ENCODE measurements around the gene CDH6. TPM values are rescaled to one million over a fixed set of nuclear protein-coding genes. Genes with fewer than 3 reads are reported as not detected.

The CDH6 gene
- total and polyA plus RNA-seq, 2 of the 4 experiments (the other 2 are of a cell fraction): 72.2 to 232 TPM

DNA sequence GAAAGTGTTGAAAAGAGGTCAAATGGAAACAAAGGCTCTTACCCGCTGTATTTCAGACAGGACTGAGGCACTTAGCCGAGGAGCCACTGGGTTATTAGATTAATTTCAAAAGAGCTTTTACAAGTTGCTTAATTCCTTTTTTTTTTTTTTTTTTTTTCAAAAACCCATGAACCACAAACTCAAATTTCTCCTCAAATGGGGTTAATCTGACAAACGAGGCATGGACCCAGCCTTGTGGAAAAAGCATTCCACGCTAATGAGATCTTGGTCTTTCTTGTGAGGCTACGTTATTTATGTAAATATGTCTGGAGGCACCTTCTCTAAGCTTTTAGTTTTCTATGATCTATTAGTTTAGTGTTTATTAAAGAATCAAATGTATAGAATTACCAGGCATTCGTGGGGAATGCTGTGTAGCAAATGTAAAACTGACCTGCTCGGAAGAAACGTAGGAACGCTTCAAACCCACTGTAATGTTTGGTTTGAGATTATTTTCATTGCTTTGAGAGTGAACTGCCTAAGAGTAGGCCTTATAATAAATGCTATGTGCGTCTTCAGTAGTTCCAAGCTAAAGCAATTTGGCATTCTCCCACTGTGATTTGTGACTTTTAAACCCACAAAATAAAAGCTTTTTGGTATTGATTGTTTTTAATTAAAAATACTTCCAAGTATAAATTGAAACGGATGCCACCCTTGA is 134.7 kb downstream of the CDH6 start:
- intact Hi-C loops (cut with micrococcal nuclease): no loop called here
- Histone ChIP-seq H2BK20ac (ENCODE audit: low read depth, low read length) (no peak overlapping the region), H3K18ac (ENCODE audit: low read depth, low read length) (no peak overlapping the region), H3K79me1 (ENCODE audit: low read depth in 1 of 2, low read length in 2 of 2) (no peaks in the 10 kb centered on the region), H3K14ac (replicated peaks; ENCODE audit: low read depth, low read length) (no peak overlapping the region), H3K9me1 (ENCODE audit: insufficient read depth, low read length) (no peaks in the 10 kb centered on the region), H3K23ac (ENCODE audit: low read depth, low read length) (no peak overlapping the region), H3K4me1 (ENCODE audit: control insufficient read depth, insufficient read depth, low read length) (no peaks in the 10 kb centered on the region), H2AK9ac (replicated peaks; ENCODE audit: low read depth, low read length, poor library complexity) (no peak overlapping the region), H4K20me1 (ENCODE audit: insufficient read depth, low read length) (no peaks in the 10 kb centered on the region), H3K4me3 (ENCODE audit: insufficient read depth, low read depth, low read length) (no peak overlapping the region), H4K91ac (ENCODE audit: insufficient read depth, low read depth, low read length) (no peak overlapping the region), H2AFZ (replicated peaks; ENCODE audit: low read length, poor library complexity) (no peak overlapping the region), H3K9me3 (ENCODE audit: control insufficient read depth, insufficient read depth, low read length) (no peaks in the 10 kb centered on the region), H3K4ac (ENCODE audit: low read depth, low read length) (no peak overlapping the region), H2AK5ac (ENCODE audit: low read depth, low read length) (no peak overlapping the region), H3K4me2 (ENCODE audit: low read depth, low read length) (no peak overlapping the region), H3K36me3 (ENCODE audit: control insufficient read depth, insufficient read depth, low read length) (no peaks in the 10 kb centered on the region; the same call in 1 of the 2 replicates), H3K9ac (ENCODE audit: low read depth, low read length) (no peak overlapping the region), H2BK120ac (ENCODE audit: low read depth, low read length) (no peak overlapping the region), H3K27ac (ENCODE audit: insufficient read depth, low read length) (no peak overlapping the region), H2BK5ac (ENCODE audit: low read depth, low read length, poor library complexity, severe bottlenecking) (no peak overlapping the region), H2BK15ac (ENCODE audit: low read depth, low read length) (no peak overlapping the region), H3K56ac (ENCODE audit: extremely low read depth, insufficient read depth, low read length) (no peak overlapping the region), H4K5ac (ENCODE audit: low read depth, low read length) (no peak overlapping the region), H3K27me3 (ENCODE audit: control insufficient read depth, insufficient read depth, low read length) (no peaks in the 10 kb centered on the region), H4K8ac (ENCODE audit: low read depth in 2 of 2, low read length in 2 of 2) (no peak overlapping the region)
- ATAC-seq (ENCODE audit: low read depth) (no peak), DNase-seq (no peak)
- WGBS, 2 experiments (ENCODE audit: extremely low coverage in 2 of 2, insufficient read length in 1 of 2): 93% methylated on average over 3 of the region's 11 CpGs; no CpG with 5 or more reads in 1 of the 2 experiments
- CTCF ChIA-PET: no interaction called here
- dilution Hi-C loops (cut with HindIII; ENCODE audit: low sequenced_read_pairs, unreplicated experiment): no loop called here
- no peak for TF ChIP-seq MAFK (IDR thresholded peaks at IDR 0.05; ENCODE audit: low read depth, low read length)
- TF ChIP-seq, protein P1, sequence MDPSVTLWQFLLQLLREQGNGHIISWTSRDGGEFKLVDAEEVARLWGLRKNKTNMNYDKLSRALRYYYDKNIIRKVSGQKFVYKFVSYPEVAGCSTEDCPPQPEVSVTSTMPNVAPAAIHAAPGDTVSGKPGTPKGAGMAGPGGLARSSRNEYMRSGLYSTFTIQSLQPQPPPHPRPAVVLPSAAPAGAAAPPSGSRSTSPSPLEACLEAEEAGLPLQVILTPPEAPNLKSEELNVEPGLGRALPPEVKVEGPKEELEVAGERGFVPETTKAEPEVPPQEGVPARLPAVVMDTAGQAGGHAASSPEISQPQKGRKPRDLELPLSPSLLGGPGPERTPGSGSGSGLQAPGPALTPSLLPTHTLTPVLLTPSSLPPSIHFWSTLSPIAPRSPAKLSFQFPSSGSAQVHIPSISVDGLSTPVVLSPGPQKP (IDR thresholded peaks at IDR 0.05; ENCODE audit: borderline replicate concordance, low read depth, low read length): no peak
- TF ChIP-seq MAZ (IDR thresholded peaks at IDR 0.05; ENCODE audit: borderline replicate concordance, low read depth, low read length): no peak
- no peak for TF ChIP-seq RFX5 (IDR thresholded peaks at IDR 0.05; ENCODE audit: low read depth, low read length)
- TF ChIP-seq SMC3 (IDR thresholded peaks at IDR 0.05; ENCODE audit: low read depth, low read length): no peak
- TF ChIP-seq FOS (IDR thresholded peaks at IDR 0.05; ENCODE audit: low read depth, low read length): no peak
- TF ChIP-seq POLR2A (IDR thresholded peaks at IDR 0.05; ENCODE audit: low read depth, low read length): no peak
- TF ChIP-seq RAD21 (IDR thresholded peaks at IDR 0.05; ENCODE audit: low read length): no peak
- no peak for TF ChIP-seq MXI1 (IDR thresholded peaks at IDR 0.05; ENCODE audit: borderline replicate concordance, low read depth, low read length)
- no peak for TF ChIP-seq CHD1 (IDR thresholded peaks at IDR 0.05; ENCODE audit: low read depth, low read length)
- no peak for TF ChIP-seq RCOR1 (IDR thresholded peaks at IDR 0.05; ENCODE audit: insufficient replicate concordance, low read length)
- TF ChIP-seq, protein P2, sequence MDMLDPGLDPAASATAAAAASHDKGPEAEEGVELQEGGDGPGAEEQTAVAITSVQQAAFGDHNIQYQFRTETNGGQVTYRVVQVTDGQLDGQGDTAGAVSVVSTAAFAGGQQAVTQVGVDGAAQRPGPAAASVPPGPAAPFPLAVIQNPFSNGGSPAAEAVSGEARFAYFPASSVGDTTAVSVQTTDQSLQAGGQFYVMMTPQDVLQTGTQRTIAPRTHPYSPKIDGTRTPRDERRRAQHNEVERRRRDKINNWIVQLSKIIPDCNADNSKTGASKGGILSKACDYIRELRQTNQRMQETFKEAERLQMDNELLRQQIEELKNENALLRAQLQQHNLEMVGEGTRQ (IDR thresholded peaks at IDR 0.05; ENCODE audit: low read depth, low read length): no peak
- TF ChIP-seq, protein P3, sequence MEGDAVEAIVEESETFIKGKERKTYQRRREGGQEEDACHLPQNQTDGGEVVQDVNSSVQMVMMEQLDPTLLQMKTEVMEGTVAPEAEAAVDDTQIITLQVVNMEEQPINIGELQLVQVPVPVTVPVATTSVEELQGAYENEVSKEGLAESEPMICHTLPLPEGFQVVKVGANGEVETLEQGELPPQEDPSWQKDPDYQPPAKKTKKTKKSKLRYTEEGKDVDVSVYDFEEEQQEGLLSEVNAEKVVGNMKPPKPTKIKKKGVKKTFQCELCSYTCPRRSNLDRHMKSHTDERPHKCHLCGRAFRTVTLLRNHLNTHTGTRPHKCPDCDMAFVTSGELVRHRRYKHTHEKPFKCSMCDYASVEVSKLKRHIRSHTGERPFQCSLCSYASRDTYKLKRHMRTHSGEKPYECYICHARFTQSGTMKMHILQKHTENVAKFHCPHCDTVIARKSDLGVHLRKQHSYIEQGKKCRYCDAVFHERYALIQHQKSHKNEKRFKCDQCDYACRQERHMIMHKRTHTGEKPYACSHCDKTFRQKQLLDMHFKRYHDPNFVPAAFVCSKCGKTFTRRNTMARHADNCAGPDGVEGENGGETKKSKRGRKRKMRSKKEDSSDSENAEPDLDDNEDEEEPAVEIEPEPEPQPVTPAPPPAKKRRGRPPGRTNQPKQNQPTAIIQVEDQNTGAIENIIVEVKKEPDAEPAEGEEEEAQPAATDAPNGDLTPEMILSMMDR (conservative IDR thresholded peaks at IDR 0.05; ENCODE audit: low read depth, low read length): no peak
- TF ChIP-seq CEBPB (IDR thresholded peaks at IDR 0.05; ENCODE audit: low read depth, low read length): no peak
- no peak for TF ChIP-seq NFE2L2 (IDR thresholded peaks at IDR 0.05; ENCODE audit: low read depth, low read length)
- in situ Hi-C loops (cut with MboI; ENCODE audit: low sequenced_read_pairs): no loop called here
- BruUV-seq (replicated peaks): no TSS peak
- POLR2A ChIA-PET (ENCODE audit: unreplicated experiment): interaction anchor here (0.6 kb wide), 1 partner anchor 163 kb away, joined by 3 read pairs; no protein-coding TSS in a partner anchor

All from IMR-90 (cell line).